Urothelium cell line (cell line): Measurements from ENCODE around the gene EFCAB9.

Source experiments
- DNase-seq: peaks from one replicate; pipeline ENCODE4 v3.0.0; 2011; ENCODE audit warnings: low spot score, mixed read lengths
- FAIRE-seq: peaks from 2 replicates; lab custom pipeline; 2011; peaks lifted over from hg19 to GRCh38; lab: Jason Lieb, UNC

EFCAB9 gene

GRCh38 chr5:172235132-172235780 lies 41.3 kb downstream of the EFCAB9 start:
- DNase-seq: no peak
- no peak for FAIRE-seq

DNA sequence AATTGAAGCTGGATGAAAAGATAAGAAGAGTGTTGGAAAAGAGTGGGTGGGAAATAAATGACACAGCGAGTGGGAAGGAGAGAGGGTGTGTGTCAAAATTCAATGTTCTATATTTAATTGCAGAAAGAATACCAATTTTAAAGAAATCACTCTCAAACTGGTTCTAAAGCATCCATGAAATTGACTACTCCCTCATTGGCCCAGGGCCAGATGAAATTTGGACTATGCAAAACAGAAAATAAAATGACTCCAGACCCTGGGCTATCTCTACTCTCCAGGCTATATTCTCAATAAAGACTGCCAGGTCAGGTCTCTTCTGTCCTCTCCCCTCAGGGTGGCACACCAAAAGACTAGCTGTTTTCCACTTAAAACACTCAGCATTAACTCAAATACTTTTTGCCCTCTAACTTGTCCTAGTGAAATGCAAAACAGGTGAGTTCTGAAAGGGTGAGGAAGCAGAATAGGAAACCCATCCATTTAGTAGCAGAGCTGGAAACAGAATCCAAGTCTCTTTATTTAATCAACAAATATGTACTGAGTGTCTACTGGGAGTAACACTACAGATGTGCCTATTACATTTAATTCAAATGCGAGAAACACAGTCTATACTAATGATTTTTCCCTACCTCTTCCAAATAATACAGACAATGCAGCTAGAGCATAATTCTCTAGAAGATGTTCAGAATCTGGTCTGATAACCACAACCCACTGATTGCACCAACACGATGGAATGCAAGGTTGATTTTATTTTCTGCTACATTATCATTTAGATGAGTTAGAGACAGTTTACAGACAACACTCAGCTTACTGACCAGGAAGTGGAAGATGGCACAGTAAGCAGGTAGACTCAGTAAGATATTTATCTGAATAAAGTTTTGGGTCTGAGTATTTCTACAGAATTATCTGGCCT lies 42.1 kb downstream of the EFCAB9 start:
- FAIRE-seq (no peak), DNase-seq (no peak)

DNA sequence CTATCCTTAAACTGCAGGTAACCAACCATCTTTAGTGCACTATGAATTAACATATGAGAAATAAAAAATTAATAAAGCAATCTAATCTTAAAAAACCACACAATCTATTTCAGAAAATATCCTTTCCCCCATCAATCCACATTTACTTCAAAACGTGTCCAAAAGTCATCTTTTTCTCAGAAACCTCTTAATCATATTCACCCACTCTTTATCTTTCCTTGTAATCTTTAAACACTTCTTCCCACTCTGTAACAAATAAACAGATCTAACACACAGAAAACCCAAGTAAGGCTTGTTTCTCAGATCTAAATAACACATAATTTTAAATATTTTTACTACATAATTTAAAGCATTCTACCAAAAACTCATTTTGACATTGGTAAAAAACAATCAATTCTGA lies 44.4 kb downstream of the EFCAB9 start:
- no peak for DNase-seq
- FAIRE-seq: no peak

GRCh38 chr5:172243302-172243701 lies 49.3 kb downstream of the EFCAB9 start:
- FAIRE-seq (no peak), DNase-seq (no peak)

- DNase-seq (no peak), FAIRE-seq (no peak)
These were observed 51.1 kb downstream of the EFCAB9 start for GRCh38 chr5:172245046-172245445.

GRCh38 chr5:172245703-172246125 lies 51.7 kb downstream of the EFCAB9 start:
- DNase-seq: no peak
- FAIRE-seq: no peak

DNA sequence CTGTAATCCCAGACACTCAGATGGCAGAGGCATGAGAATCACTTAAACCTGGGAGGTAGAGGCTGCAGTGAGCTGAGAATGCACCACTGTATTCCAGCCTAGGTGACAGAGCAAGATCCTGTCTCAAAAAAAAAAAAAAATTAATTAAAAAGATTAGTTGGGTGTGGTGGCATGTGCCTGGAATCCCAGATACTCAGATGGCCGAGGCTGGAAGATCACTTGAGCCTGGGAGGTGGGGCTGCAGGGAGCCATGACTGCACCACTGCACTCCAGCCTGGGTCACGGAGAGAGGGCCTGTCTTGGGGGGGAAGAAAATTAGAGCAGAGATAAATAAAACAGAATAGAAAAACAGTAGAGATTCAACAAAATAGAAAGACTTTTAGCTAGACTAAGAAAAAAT lies 54.7 kb downstream of the EFCAB9 start:
- FAIRE-seq: no peak
- DNase-seq: no peak

- FAIRE-seq (no peak), DNase-seq (no peak)
These were observed 57.4 kb downstream of the EFCAB9 start for GRCh38 chr5:172251419-172251818.

GRCh38 chr5:172252501-172252900 lies 58.5 kb downstream of the EFCAB9 start:
- no peak for DNase-seq
- FAIRE-seq: no peak
